ENCODE data around the gene TYW1.
"Not testable (repeated sequence)": the region's sequence is repeated elsewhere in the genome, so short reads cannot be mapped to it uniquely, and the experiment has no call there.

Gene TYW1

GRCh38 chr7:67066950-67067622 lies 70.5 kb downstream of the TYW1 start:
- H3K4me3 ChIP-seq (ENCODE audit: low read length); H3K27me3 ChIP-seq (ENCODE audit: insufficient read depth, low read length); H3K9ac ChIP-seq (ENCODE audit: low read depth, low read length): not testable (repeated sequence)

GRCh38 chr7:67076120-67076519 lies 79.5 kb downstream of the TYW1 start:
- not testable (repeated sequence) for H3K27me3 ChIP-seq (ENCODE audit: insufficient read depth, low read length); H3K36me3 ChIP-seq (ENCODE audit: insufficient read depth, low read depth, low read length); H3K9ac ChIP-seq (ENCODE audit: low read depth, low read length); H3K4me3 ChIP-seq (ENCODE audit: low read length); H3K27ac ChIP-seq (ENCODE audit: low read length); H3K4me1 ChIP-seq (ENCODE audit: insufficient read depth, low read length)
- H3K9me3 ChIP-seq (ENCODE audit: insufficient read depth, low read depth, low read length) = peaks cover 17% of the 10 kb centered on the region

More at GRCh38 chr7:67066950-67067622, 70.5 kb downstream of the TYW1 start:
- H3K36me3 ChIP-seq (ENCODE audit: insufficient read depth, low read depth, low read length) = peaks cover 14% of the 10 kb centered on the region; the same call in 1 of the 2 replicates
- H3K27ac ChIP-seq (ENCODE audit: low read length); H3K4me1 ChIP-seq (ENCODE audit: insufficient read depth, low read length); H3K9me3 ChIP-seq (ENCODE audit: insufficient read depth, low read depth, low read length): not testable (repeated sequence)

GRCh38 chr7:67082880-67083279 lies 86.2 kb downstream of the TYW1 start:
- not testable (repeated sequence) for H3K4me3 ChIP-seq (ENCODE audit: low read length); H3K4me1 ChIP-seq (ENCODE audit: insufficient read depth, low read length); H3K9ac ChIP-seq (ENCODE audit: low read depth, low read length); H3K27ac ChIP-seq (ENCODE audit: low read length); H3K36me3 ChIP-seq (ENCODE audit: insufficient read depth, low read depth, low read length); H3K27me3 ChIP-seq (ENCODE audit: insufficient read depth, low read length); H3K9me3 ChIP-seq (ENCODE audit: insufficient read depth, low read depth, low read length)

GRCh38 chr7:67089261-67089660 lies 92.6 kb downstream of the TYW1 start:
- not testable (repeated sequence) for H3K9me3 ChIP-seq (ENCODE audit: insufficient read depth, low read depth, low read length); H3K36me3 ChIP-seq (ENCODE audit: insufficient read depth, low read depth, low read length); H3K9ac ChIP-seq (ENCODE audit: low read depth, low read length); H3K27me3 ChIP-seq (ENCODE audit: insufficient read depth, low read length); H3K4me1 ChIP-seq (ENCODE audit: insufficient read depth, low read length); H3K27ac ChIP-seq (ENCODE audit: low read length); H3K4me3 ChIP-seq (ENCODE audit: low read length)

GRCh38 chr7:67091053-67091452 lies 94.4 kb downstream of the TYW1 start:
- H3K9ac ChIP-seq (ENCODE audit: low read depth, low read length); H3K36me3 ChIP-seq (ENCODE audit: insufficient read depth, low read depth, low read length); H3K27me3 ChIP-seq (ENCODE audit: insufficient read depth, low read length); H3K27ac ChIP-seq (ENCODE audit: low read length); H3K4me3 ChIP-seq (ENCODE audit: low read length); H3K4me1 ChIP-seq (ENCODE audit: insufficient read depth, low read length); H3K9me3 ChIP-seq (ENCODE audit: insufficient read depth, low read depth, low read length): not testable (repeated sequence)

GRCh38 chr7:67098031-67098430 lies 101.4 kb downstream of the TYW1 start:
- not testable (repeated sequence) for H3K36me3 ChIP-seq (ENCODE audit: insufficient read depth, low read depth, low read length); H3K27me3 ChIP-seq (ENCODE audit: insufficient read depth, low read length); H3K4me3 ChIP-seq (ENCODE audit: low read length); H3K9ac ChIP-seq (ENCODE audit: low read depth, low read length); H3K27ac ChIP-seq (ENCODE audit: low read length); H3K4me1 ChIP-seq (ENCODE audit: insufficient read depth, low read length); H3K9me3 ChIP-seq (ENCODE audit: insufficient read depth, low read depth, low read length)

GRCh38 chr7:67099406-67099805 lies 102.8 kb downstream of the TYW1 start:
- H3K4me1 ChIP-seq (ENCODE audit: insufficient read depth, low read length) = not testable (repeated sequence)

GRCh38 chr7:67100038-67100437 lies 103.4 kb downstream of the TYW1 start:
- not testable (repeated sequence) for H3K27me3 ChIP-seq (ENCODE audit: insufficient read depth, low read length); H3K27ac ChIP-seq (ENCODE audit: low read length); H3K4me1 ChIP-seq (ENCODE audit: insufficient read depth, low read length); H3K9me3 ChIP-seq (ENCODE audit: insufficient read depth, low read depth, low read length); H3K36me3 ChIP-seq (ENCODE audit: insufficient read depth, low read depth, low read length); H3K9ac ChIP-seq (ENCODE audit: low read depth, low read length); H3K4me3 ChIP-seq (ENCODE audit: low read length)

More at GRCh38 chr7:67099406-67099805, 102.8 kb downstream of the TYW1 start:
- H3K27me3 ChIP-seq (ENCODE audit: insufficient read depth, low read length); H3K36me3 ChIP-seq (ENCODE audit: insufficient read depth, low read depth, low read length); H3K4me3 ChIP-seq (ENCODE audit: low read length); H3K9me3 ChIP-seq (ENCODE audit: insufficient read depth, low read depth, low read length); H3K9ac ChIP-seq (ENCODE audit: low read depth, low read length); H3K27ac ChIP-seq (ENCODE audit: low read length): not testable (repeated sequence)

GRCh38 chr7:67100956-67101361 lies 104.3 kb downstream of the TYW1 start:
- no peaks in the 10 kb centered on the region for H3K9me3 ChIP-seq (ENCODE audit: insufficient read depth, low read depth, low read length)
- no peak overlapping the region for H3K9ac ChIP-seq (ENCODE audit: low read depth, low read length)
- no peaks in the 10 kb centered on the region for H3K27me3 ChIP-seq (ENCODE audit: insufficient read depth, low read length)
- no peaks in the 10 kb centered on the region for H3K36me3 ChIP-seq (ENCODE audit: insufficient read depth, low read depth, low read length)
- no peaks in the 10 kb centered on the region for H3K4me1 ChIP-seq (ENCODE audit: insufficient read depth, low read length)
- H3K27ac ChIP-seq (ENCODE audit: low read length) = no peak overlapping the region
- H3K4me3 ChIP-seq (ENCODE audit: low read length) = no peak overlapping the region

GRCh38 chr7:67104937-67105336 lies 108.3 kb downstream of the TYW1 start:
- H3K27me3 ChIP-seq (ENCODE audit: insufficient read depth, low read length); H3K9me3 ChIP-seq (ENCODE audit: insufficient read depth, low read depth, low read length); H3K36me3 ChIP-seq (ENCODE audit: insufficient read depth, low read depth, low read length); H3K4me3 ChIP-seq (ENCODE audit: low read length); H3K4me1 ChIP-seq (ENCODE audit: insufficient read depth, low read length); H3K9ac ChIP-seq (ENCODE audit: low read depth, low read length); H3K27ac ChIP-seq (ENCODE audit: low read length): not testable (repeated sequence)

GRCh38 chr7:67105377-67105776 lies 108.7 kb downstream of the TYW1 start:
- Histone ChIP-seq H3K36me3 (ENCODE audit: insufficient read depth, low read depth, low read length) (no peaks in the 10 kb centered on the region), H3K9ac (ENCODE audit: low read depth, low read length) (no peak overlapping the region), H3K9me3 (ENCODE audit: insufficient read depth, low read depth, low read length) (no peaks in the 10 kb centered on the region), H3K4me3 (ENCODE audit: low read length) (no peak overlapping the region), H3K27ac (ENCODE audit: low read length) (no peak overlapping the region), H3K27me3 (ENCODE audit: insufficient read depth, low read length) (no peaks in the 10 kb centered on the region), H3K4me1 (ENCODE audit: insufficient read depth, low read length) (no peaks in the 10 kb centered on the region)

GRCh38 chr7:67106255-67106654 lies 109.6 kb downstream of the TYW1 start:
- H3K9me3 ChIP-seq (ENCODE audit: insufficient read depth, low read depth, low read length); H3K9ac ChIP-seq (ENCODE audit: low read depth, low read length); H3K4me1 ChIP-seq (ENCODE audit: insufficient read depth, low read length); H3K4me3 ChIP-seq (ENCODE audit: low read length); H3K27ac ChIP-seq (ENCODE audit: low read length); H3K36me3 ChIP-seq (ENCODE audit: insufficient read depth, low read depth, low read length); H3K27me3 ChIP-seq (ENCODE audit: insufficient read depth, low read length): not testable (repeated sequence)

- not testable (repeated sequence) for H3K4me3 ChIP-seq (ENCODE audit: low read length); H3K9ac ChIP-seq (ENCODE audit: low read depth, low read length)
These were observed 114.7 kb downstream of the TYW1 start for GRCh38 chr7:67111342-67111741.

More at GRCh38 chr7:67111342-67111741, 114.7 kb downstream of the TYW1 start:
- not testable (repeated sequence) for H3K4me1 ChIP-seq (ENCODE audit: insufficient read depth, low read length); H3K36me3 ChIP-seq (ENCODE audit: insufficient read depth, low read depth, low read length); H3K27ac ChIP-seq (ENCODE audit: low read length); H3K27me3 ChIP-seq (ENCODE audit: insufficient read depth, low read length); H3K9me3 ChIP-seq (ENCODE audit: insufficient read depth, low read depth, low read length)
